K562 (cell line): ENCODE results near the gene TCF12. TPM values are rescaled to one million over a fixed set of nuclear protein-coding genes. Genes with fewer than 3 reads are reported as not detected.

Source experiments
- CAMTA2 ChIP-seq: fragments of 250-450 bp; sonication (Bioruptor Pico); conservative IDR thresholded peaks from 2 replicates; pipeline ENCODE4 v1.5.1; 2022
- NCOA1 ChIP-seq: fragments of 450-650 bp; IDR thresholded peaks from 2 replicates; pipeline ENCODE4 v1.6.1; 2016; ENCODE audit warnings: low read depth
- POLR2B ChIP-seq: fragments of 450-650 bp; IDR thresholded peaks from 2 replicates; pipeline ENCODE4 v1.6.1; 2018; ENCODE audit warnings: low read depth; ENCODE audit not compliant: partially characterized antibody
- RFX7 ChIP-seq: fragments of 250-450 bp; sonication (Bioruptor Pico); IDR thresholded peaks from 2 replicates; pipeline ENCODE4 v1.5.1; 2021; ENCODE audit warnings: mild to moderate bottlenecking
- SNAPC5 ChIP-seq: fragments of 250-450 bp; sonication (Bioruptor Pico); IDR thresholded peaks from 2 replicates; pipeline ENCODE4 v1.8.0; 2021; ENCODE audit warnings: moderate library complexity, mild to moderate bottlenecking, inconsistent platforms
- ZBTB40 ChIP-seq, 2 experiments: fragments of 450-650 bp in 1 of 2; sonication (generic) in 1 of 2; formaldehyde crosslinking in 1 of 2; IDR thresholded peaks; 2 replicates each; pipeline versions ENCODE4 v1.7.1 to v1.9.0; 2016 to 2022; ENCODE audit warnings: inconsistent platforms in 1 of 2, mild to moderate bottlenecking in 1 of 2, missing genetic modification reagents in 1 of 2
- ZNF785 ChIP-seq: fragments of 250-450 bp; sonication (Bioruptor Pico); IDR thresholded peaks from 2 replicates; pipeline ENCODE4 v1.4.0; 2020; ENCODE audit warnings: mild to moderate bottlenecking
- polyA plus RNA-seq, 8 experiments: library from polyadenylated mRNA; depleted of rRNA in 4 of 8; stranded (reverse) in 5 of 8; unstranded in 3 of 8; fragments of >200 nt; fragmentation: Nextera tagmentation in 2 of 8; fragmentation: Illumina TruSeq in 1 of 8; extraction: Ambion mirVana in 2 of 8; extraction: Trizol in 1 of 8; gene quantifications; 2 replicates each; pipeline versions ENCODE4 v1.2.1 to v1.2.3, GENCODE V29; 2011 to 2014; ENCODE audit warnings: inconsistent platforms in 1 of 8, missing spikeins in 1 of 8
- total RNA-seq, 7 experiments: library from RNA; depleted of rRNA in 6 of 7; stranded (reverse); fragments of >200 nt in 6 of 7; fragmentation: Illumina TruSeq in 2 of 7; extraction: Trizol in 2 of 7; gene quantifications; 2 replicates each; pipeline versions ENCODE4 v1.2.1 to v1.2.3, GENCODE V29; 2011 to 2021; ENCODE audit warnings: low replicate concordance in 1 of 7
- TF ChIP-seq, protein P1 (sequence below): fragments of 250-450 bp; sonication (Bioruptor Pico); IDR thresholded peaks from 2 replicates; pipeline ENCODE4 v1.4.0; 2020

Gene TCF12
- total and polyA plus RNA-seq, 9 of the 15 experiments (the other 6 are each of a cell fraction or from before 2014, with no cell fraction given) = 10.5 to 132 (median 52.9) TPM

- TF ChIP-seq ZBTB40 (IDR thresholded peaks at IDR 0.05) (no peak), ZBTB40 (CRISPR knock-in tag; IDR thresholded peaks at IDR 0.05) (no peak), ZNF785 (CRISPR knock-in tag) (no peak), SNAPC5 (CRISPR knock-in tag) (no peak), RFX7 (no peak), POLR2B (no peak), CAMTA2 (CRISPR knock-in tag) (no peak), NCOA1 (no peak)
- TF ChIP-seq, protein P1, sequence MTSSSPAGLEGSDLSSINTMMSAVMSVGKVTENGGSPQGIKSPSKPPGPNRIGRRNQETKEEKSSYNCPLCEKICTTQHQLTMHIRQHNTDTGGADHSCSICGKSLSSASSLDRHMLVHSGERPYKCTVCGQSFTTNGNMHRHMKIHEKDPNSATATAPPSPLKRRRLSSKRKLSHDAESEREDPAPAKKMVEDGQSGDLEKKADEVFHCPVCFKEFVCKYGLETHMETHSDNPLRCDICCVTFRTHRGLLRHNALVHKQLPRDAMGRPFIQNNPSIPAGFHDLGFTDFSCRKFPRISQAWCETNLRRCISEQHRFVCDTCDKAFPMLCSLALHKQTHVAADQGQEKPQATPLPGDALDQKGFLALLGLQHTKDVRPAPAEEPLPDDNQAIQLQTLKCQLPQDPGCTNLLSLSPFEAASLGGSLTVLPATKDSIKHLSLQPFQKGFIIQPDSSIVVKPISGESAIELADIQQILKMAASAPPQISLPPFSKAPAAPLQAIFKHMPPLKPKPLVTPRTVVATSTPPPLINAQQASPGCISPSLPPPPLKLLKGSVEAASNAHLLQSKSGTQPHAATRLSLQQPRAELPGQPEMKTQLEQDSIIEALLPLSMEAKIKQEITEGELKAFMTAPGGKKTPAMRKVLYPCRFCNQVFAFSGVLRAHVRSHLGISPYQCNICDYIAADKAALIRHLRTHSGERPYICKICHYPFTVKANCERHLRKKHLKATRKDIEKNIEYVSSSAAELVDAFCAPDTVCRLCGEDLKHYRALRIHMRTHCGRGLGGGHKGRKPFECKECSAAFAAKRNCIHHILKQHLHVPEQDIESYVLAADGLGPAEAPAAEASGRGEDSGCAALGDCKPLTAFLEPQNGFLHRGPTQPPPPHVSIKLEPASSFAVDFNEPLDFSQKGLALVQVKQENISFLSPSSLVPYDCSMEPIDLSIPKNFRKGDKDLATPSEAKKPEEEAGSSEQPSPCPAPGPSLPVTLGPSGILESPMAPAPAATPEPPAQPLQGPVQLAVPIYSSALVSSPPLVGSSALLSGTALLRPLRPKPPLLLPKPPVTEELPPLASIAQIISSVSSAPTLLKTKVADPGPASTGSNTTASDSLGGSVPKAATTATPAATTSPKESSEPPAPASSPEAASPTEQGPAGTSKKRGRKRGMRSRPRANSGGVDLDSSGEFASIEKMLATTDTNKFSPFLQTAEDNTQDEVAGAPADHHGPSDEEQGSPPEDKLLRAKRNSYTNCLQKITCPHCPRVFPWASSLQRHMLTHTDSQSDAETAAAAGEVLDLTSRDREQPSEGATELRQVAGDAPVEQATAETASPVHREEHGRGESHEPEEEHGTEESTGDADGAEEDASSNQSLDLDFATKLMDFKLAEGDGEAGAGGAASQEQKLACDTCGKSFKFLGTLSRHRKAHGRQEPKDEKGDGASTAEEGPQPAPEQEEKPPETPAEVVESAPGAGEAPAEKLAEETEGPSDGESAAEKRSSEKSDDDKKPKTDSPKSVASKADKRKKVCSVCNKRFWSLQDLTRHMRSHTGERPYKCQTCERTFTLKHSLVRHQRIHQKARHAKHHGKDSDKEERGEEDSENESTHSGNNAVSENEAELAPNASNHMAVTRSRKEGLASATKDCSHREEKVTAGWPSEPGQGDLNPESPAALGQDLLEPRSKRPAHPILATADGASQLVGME (CRISPR knock-in tag) = no peak
- TF ChIP-seq, all 486 proteins: peak for 0
Measured at GRCh38 chr15:57158997-57159668, 240.7 kb downstream of the TCF12 start (continued).
